ENCODE data around the gene ZFP64. TPM values are rescaled to one million over a fixed set of nuclear protein-coding genes. Genes with fewer than 3 reads are reported as not detected.

The ZFP64 gene
- total RNA-seq, 2 donors from 2014 or later: 15.4 to 16.8 TPM

GRCh38 chr20:52103913-52104545 is 87.5 kb downstream of the ZFP64 start:
- H3K36me3 Mint-ChIP-seq: no peaks in the 10 kb centered on the region
- ATAC-seq (peak in 1 of 2 donors; percentile 12), DNase-seq (ENCODE audit: low spot score in 2 of 2) (peak in 1 of 2 donors; percentile 6)
- no peaks in the 10 kb centered on the region for H3K9me3 Mint-ChIP-seq
- no peak overlapping the region for H3K27ac Mint-ChIP-seq

- ATAC-seq: peak in 1 of 2 donors; percentile 48
- no peaks in the 10 kb centered on the region for H3K9me3 Mint-ChIP-seq
Measured at GRCh38 chr20:52103335-52103912, 88.2 kb downstream of the ZFP64 start.

GRCh38 chr20:52102559-52102958 is 89.0 kb downstream of the ZFP64 start:
- Mint-ChIP-seq H3K27ac (no peak overlapping the region), H3K9me3 (no peaks in the 10 kb centered on the region), H3K36me3 (no peaks in the 10 kb centered on the region)
- ATAC-seq: no peak
- DNase-seq (ENCODE audit: low spot score in 2 of 2): no peak

More at GRCh38 chr20:52103335-52103912, 88.2 kb downstream of the ZFP64 start:
- peak in 1 of 2 donors; percentile 5 for DNase-seq (ENCODE audit: low spot score in 2 of 2)
- Mint-ChIP-seq H3K27ac (no peak overlapping the region), H3K36me3 (no peaks in the 10 kb centered on the region)

- no peak overlapping the region for H3K27ac Mint-ChIP-seq
- no peak for DNase-seq (ENCODE audit: low spot score in 2 of 2)
- H3K36me3 Mint-ChIP-seq: no peaks in the 10 kb centered on the region
- ATAC-seq: no peak
- no peaks in the 10 kb centered on the region for H3K9me3 Mint-ChIP-seq
Measured at GRCh38 chr20:52102126-52102525, 89.5 kb downstream of the ZFP64 start.
